GM23338 (cell line): ENCODE results near the gene BAX. TPM values are rescaled to one million over a fixed set of nuclear protein-coding genes. Genes with fewer than 3 reads are reported as not detected.

ENCODE experiments used
- ATAC-seq: fragments of 200-7000 bp; cut with Tn5 transposase; 3 replicates; pipeline ENCODE4 v1.9.1; 2020
- DNase-seq: peaks from one replicate; pipeline ENCODE4 v3.0.0-alpha.2; 2015; ENCODE audit warnings: low spot score
- H2AFZ ChIP-seq: fragments of 200-600 bp; sonication (generic); 2 replicates; pipeline ENCODE4 v1.8.0; 2016; ENCODE audit warnings: antibody characterized with exemption, mild to moderate bottlenecking, moderate library complexity
- H3F3A ChIP-seq: fragments of 200-600 bp; sonication (generic); replicated peaks from 2 replicates; pipeline ENCODE4 v1.8.0; 2017; ENCODE audit warnings: antibody characterized with exemption, mixed run types, low read depth
- H3K27ac ChIP-seq: fragments of 200-600 bp; sonication (generic); 2 replicates; pipeline ENCODE4 v1.6.1; 2016; ENCODE audit warnings: low read depth
- H3K27me3 ChIP-seq: fragments of 200-600 bp; sonication (generic); 2 replicates; pipeline ENCODE4 v1.8.0; 2016; ENCODE audit warnings: mild to moderate bottlenecking, mixed run types, moderate library complexity; ENCODE audit not compliant: insufficient read depth
- H3K36me3 ChIP-seq: fragments of 200-600 bp; sonication (generic); 2 replicates; pipeline ENCODE4 v1.8.0; 2016; ENCODE audit warnings: mild to moderate bottlenecking; ENCODE audit not compliant: insufficient read depth
- H3K4me1 ChIP-seq: fragments of 200-600 bp; sonication (generic); 2 replicates; pipeline ENCODE4 v1.8.0; 2016; ENCODE audit warnings: mild to moderate bottlenecking, moderate library complexity; ENCODE audit not compliant: insufficient read depth
- H3K4me2 ChIP-seq: fragments of 200-600 bp; sonication (generic); 2 replicates; pipeline ENCODE4 v1.7.1; 2017; ENCODE audit warnings: mixed run types
- H3K4me3 ChIP-seq: fragments of 200-600 bp; sonication (generic); 2 replicates; pipeline ENCODE4 v1.6.1; 2016; ENCODE audit warnings: mixed run types
- H3K79me2 ChIP-seq: fragments of 200-600 bp; sonication (generic); replicated peaks from 2 replicates; pipeline ENCODE4 v1.8.0; 2017; ENCODE audit warnings: mild to moderate bottlenecking; ENCODE audit not compliant: insufficient read depth
- H3K9me2 ChIP-seq: fragments of 200-600 bp; sonication (generic); 2 replicates; pipeline ENCODE4 v1.8.0; 2017; ENCODE audit not compliant: insufficient read depth
- H4K20me1 ChIP-seq: fragments of 200-600 bp; sonication (generic); replicated peaks from 2 replicates; pipeline ENCODE4 v1.8.0; 2017; ENCODE audit warnings: mild to moderate bottlenecking; ENCODE audit not compliant: insufficient read depth
- H3K27ac Mint-ChIP-seq: 2 replicates; pipeline ENCODE4 v1.8.0; 2020; ENCODE audit warnings: inconsistent platforms, mild to moderate bottlenecking, moderate library complexity, mixed read lengths
- H3K27me3 Mint-ChIP-seq: 3 replicates; pipeline ENCODE4 v1.8.0; 2022; ENCODE audit warnings: low read depth, mild to moderate bottlenecking, moderate library complexity, mixed read lengths, inconsistent platforms; ENCODE audit not compliant: insufficient read depth, poor library complexity
- H3K36me3 Mint-ChIP-seq: 3 replicates; pipeline ENCODE4 v1.8.0; 2021; ENCODE audit warnings: low read depth, mild to moderate bottlenecking, inconsistent platforms, moderate library complexity, mixed read lengths
- H3K4me1 Mint-ChIP-seq: 3 replicates; pipeline ENCODE4 v1.8.0; 2020; ENCODE audit warnings: mild to moderate bottlenecking, inconsistent platforms, mixed read lengths
- H3K4me3 Mint-ChIP-seq: 3 replicates; pipeline ENCODE4 v1.8.0; 2021; ENCODE audit warnings: moderate library complexity, mild to moderate bottlenecking, inconsistent platforms, mixed read lengths
- H3K9me3 Mint-ChIP-seq: 3 replicates; pipeline ENCODE4 v1.8.0; 2020; ENCODE audit warnings: moderate library complexity, mild to moderate bottlenecking, inconsistent platforms, mixed read lengths
- CREB1 ChIP-seq: fragments of 250-450 bp; sonication (Bioruptor Pico); IDR thresholded peaks from 2 replicates; pipeline ENCODE4 v1.5.0; 2020; ENCODE audit warnings: low read depth, mild to moderate bottlenecking, moderate library complexity
- EZH2phosphoT487 ChIP-seq: fragments of 200-600 bp; sonication (generic); IDR thresholded peaks from one replicate; pipeline ENCODE4 v1.8.1; 2018; ENCODE audit warnings: antibody characterized with exemption; ENCODE audit not compliant: unreplicated experiment
- POLR2AphosphoS5 ChIP-seq: IDR thresholded peaks from 2 replicates; pipeline ENCODE4 v1.6.1; 2016; ENCODE audit warnings: antibody characterized with exemption, low read depth
- ZNF114 ChIP-seq: fragments of 250-450 bp; sonication (Bioruptor Pico); IDR thresholded peaks from 2 replicates; pipeline ENCODE4 v1.5.0; 2020; ENCODE audit warnings: mild to moderate bottlenecking, moderate library complexity
- polyA plus RNA-seq: library from polyadenylated mRNA; unstranded; fragments of >200 nt; fragmentation: Nextera tagmentation; extraction: Ambion mirVana; gene quantifications from 2 replicates; pipeline ENCODE4 v1.2.1, GENCODE V29; 2016
- total RNA-seq: library from RNA; depleted of rRNA; stranded (reverse); fragments of >200 nt; shearing (Covaris generic); gene quantifications from 2 replicates; pipeline ENCODE4 v1.2.3, GENCODE V29; 2014
- TF ChIP-seq, protein P1 (sequence below), 2 experiments: fragments of 200-600 bp in 1 of 2; sonication (generic) in 1 of 2; conservative IDR thresholded peaks; 2 replicates each; pipeline versions ENCODE4 v1.5.1 to v1.6.1; 2016 to 2017; ENCODE audit warnings: antibody characterized with exemption in 2 of 2, low read depth in 2 of 2, mild to moderate bottlenecking in 2 of 2, moderate library complexity in 1 of 2
- TF ChIP-seq, protein P2 (sequence below): IDR thresholded peaks from 2 replicates; pipeline ENCODE4 v1.6.1; 2016; ENCODE audit warnings: antibody characterized with exemption

BAX gene
- total and polyA plus RNA-seq, 2 experiments from 2014 or later = 179 to 261 TPM

GRCh38 chr19:48962849-48963165, 8.1 kb downstream of the BAX start:
- H3K4me1 ChIP-seq = peaks cover 18% of the 10 kb centered on the region
- peaks cover 16% of the 10 kb centered on the region for H3K9me3 Mint-ChIP-seq
- H3K36me3 ChIP-seq = peaks cover 13% of the 10 kb centered on the region
- H3K4me2 ChIP-seq = peak overlapping the region; percentile 32; the same call in 1 of the 2 replicates
- peak overlapping the region; percentile 79; the same call in 1 of the 2 replicates for H3K27ac ChIP-seq
- TF ChIP-seq POLR2AphosphoS5 = no peak
- TF ChIP-seq CREB1 (CRISPR knock-in tag) = no peak
- no peak for TF ChIP-seq ZNF114 (CRISPR knock-in tag)
- TF ChIP-seq, protein P1, sequence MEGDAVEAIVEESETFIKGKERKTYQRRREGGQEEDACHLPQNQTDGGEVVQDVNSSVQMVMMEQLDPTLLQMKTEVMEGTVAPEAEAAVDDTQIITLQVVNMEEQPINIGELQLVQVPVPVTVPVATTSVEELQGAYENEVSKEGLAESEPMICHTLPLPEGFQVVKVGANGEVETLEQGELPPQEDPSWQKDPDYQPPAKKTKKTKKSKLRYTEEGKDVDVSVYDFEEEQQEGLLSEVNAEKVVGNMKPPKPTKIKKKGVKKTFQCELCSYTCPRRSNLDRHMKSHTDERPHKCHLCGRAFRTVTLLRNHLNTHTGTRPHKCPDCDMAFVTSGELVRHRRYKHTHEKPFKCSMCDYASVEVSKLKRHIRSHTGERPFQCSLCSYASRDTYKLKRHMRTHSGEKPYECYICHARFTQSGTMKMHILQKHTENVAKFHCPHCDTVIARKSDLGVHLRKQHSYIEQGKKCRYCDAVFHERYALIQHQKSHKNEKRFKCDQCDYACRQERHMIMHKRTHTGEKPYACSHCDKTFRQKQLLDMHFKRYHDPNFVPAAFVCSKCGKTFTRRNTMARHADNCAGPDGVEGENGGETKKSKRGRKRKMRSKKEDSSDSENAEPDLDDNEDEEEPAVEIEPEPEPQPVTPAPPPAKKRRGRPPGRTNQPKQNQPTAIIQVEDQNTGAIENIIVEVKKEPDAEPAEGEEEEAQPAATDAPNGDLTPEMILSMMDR (conservative IDR thresholded peaks at IDR 0.05; ENCODE audit: low read depth in 2 of 2) = no peak
- H3K79me2 ChIP-seq = peaks cover 24% of the 10 kb centered on the region
- H3K27me3 Mint-ChIP-seq = peaks cover 53% of the 10 kb centered on the region
- no peaks in the 10 kb centered on the region for H3K9me2 ChIP-seq
- peaks cover 52% of the 10 kb centered on the region for H3K36me3 Mint-ChIP-seq
- peak; percentile 29 for DNase-seq
- peak overlapping the region; percentile 95; the same call in 2 of the 3 replicates for H3K4me3 Mint-ChIP-seq
- H2AFZ ChIP-seq = no peak overlapping the region
- peaks cover 38% of the 10 kb centered on the region for H3K4me1 Mint-ChIP-seq
- H3F3A ChIP-seq = peaks cover 62% of the 10 kb centered on the region
- no peaks in the 10 kb centered on the region for H3K27me3 ChIP-seq
- ATAC-seq = no peak
- H4K20me1 ChIP-seq = peaks cover 7% of the 10 kb centered on the region
- H3K27ac Mint-ChIP-seq = peak overlapping the region; percentile 97
- H3K4me3 ChIP-seq = no peak overlapping the region

GRCh38 chr19:48963371-48964204, 8.9 kb downstream of the BAX start:
- TF ChIP-seq CREB1 (CRISPR knock-in tag) (peak; percentile 66), POLR2AphosphoS5 (peak; percentile 58; the same call in 1 of the 2 replicates), EZH2phosphoT487 (no peak)
- TF ChIP-seq, protein P2, sequence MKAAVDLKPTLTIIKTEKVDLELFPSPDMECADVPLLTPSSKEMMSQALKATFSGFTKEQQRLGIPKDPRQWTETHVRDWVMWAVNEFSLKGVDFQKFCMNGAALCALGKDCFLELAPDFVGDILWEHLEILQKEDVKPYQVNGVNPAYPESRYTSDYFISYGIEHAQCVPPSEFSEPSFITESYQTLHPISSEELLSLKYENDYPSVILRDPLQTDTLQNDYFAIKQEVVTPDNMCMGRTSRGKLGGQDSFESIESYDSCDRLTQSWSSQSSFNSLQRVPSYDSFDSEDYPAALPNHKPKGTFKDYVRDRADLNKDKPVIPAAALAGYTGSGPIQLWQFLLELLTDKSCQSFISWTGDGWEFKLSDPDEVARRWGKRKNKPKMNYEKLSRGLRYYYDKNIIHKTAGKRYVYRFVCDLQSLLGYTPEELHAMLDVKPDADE = peak; percentile 47
- Histone ChIP-seq H4K20me1 (peaks cover 6% of the 10 kb centered on the region), H3K4me1 (peaks cover 18% of the 10 kb centered on the region), H3K4me2 (peak overlapping the region; percentile 97), H3K36me3 (peaks cover 13% of the 10 kb centered on the region), H3K4me3 (peak overlapping the region; percentile 100), H3K27me3 (no peaks in the 10 kb centered on the region), H3K9me2 (no peaks in the 10 kb centered on the region), H3K79me2 (peaks cover 24% of the 10 kb centered on the region), H3K27ac (peak overlapping the region; percentile 99), H3F3A (peaks cover 58% of the 10 kb centered on the region), H2AFZ (no peak overlapping the region)
- Mint-ChIP-seq H3K4me1 (peaks cover 38% of the 10 kb centered on the region), H3K4me3 (peak overlapping the region; percentile 95), H3K36me3 (peaks cover 52% of the 10 kb centered on the region), H3K27me3 (peaks cover 58% of the 10 kb centered on the region), H3K9me3 (peaks cover 16% of the 10 kb centered on the region), H3K27ac (peak overlapping the region; percentile 97)
- DNase-seq (peak; percentile 89), ATAC-seq (peak; percentile 52)
